Tibial artery (tissue), 4 donors: Measurements from ENCODE around the gene TRPM1.

ENCODE experiments used
- DNase-seq, 2 donors: peaks; one replicate each; pipeline ENCODE4 v3.0.0-alpha.2; 2019
- H3K27ac ChIP-seq, 2 donors: fragments of 200-600 bp; sonication (generic) in 1 of 2; 1 replicate in 1 of 2; 2 replicates in 1 of 2; pipeline ENCODE4 v1.5.1; 2018 to 2019; ENCODE audit warnings: mild to moderate bottlenecking in 1 of 2
- H3K27me3 ChIP-seq, 2 donors: fragments of 200-600 bp; sonication (generic) in 1 of 2; one replicate each; pipeline versions ENCODE4 v1.5.1 to v1.6.0; 2016 to 2019
- H3K36me3 ChIP-seq, 3 donors: fragments of 200-600 bp; sonication (generic) in 2 of 3; one replicate each; pipeline ENCODE4 v1.5.1; 2016 to 2019; ENCODE audit warnings: mild to moderate bottlenecking in 2 of 3
- H3K4me1 ChIP-seq, 4 donors: fragments of 200-600 bp; sonication (generic) in 2 of 4; 1 replicate in 3 of 4; 2 replicates in 1 of 4; pipeline ENCODE4 v1.5.1; 2016 to 2019
- H3K4me3 ChIP-seq, 2 donors: fragments of 200-600 bp; sonication (generic) in 1 of 2; 1 replicate in 1 of 2; 2 replicates in 1 of 2; pipeline ENCODE4 v1.5.1; 2018 to 2019; ENCODE audit warnings: mild to moderate bottlenecking in 2 of 2
- H3K9me3 ChIP-seq, 3 donors: fragments of 200-600 bp; sonication (generic) in 1 of 3; one replicate each; pipeline ENCODE4 v1.5.1; 2016 to 2019
- CTCF ChIP-seq, 2 experiments: fragments of 200-600 bp in 1 of 2; fragments of 450-650 bp in 1 of 2; IDR thresholded peaks; one replicate each; pipeline ENCODE4 v1.5.1; 2017 to 2019; ENCODE audit warnings: antibody characterized with exemption in 2 of 2, mild to moderate bottlenecking in 1 of 2, moderate library complexity in 1 of 2
- intact Hi-C: fragments of 100-400 bp; cut with DNase I; formaldehyde crosslinking; loops from one replicate; pipeline ENCODE4 v1.15.0; 2023; ENCODE audit warnings: low total_unique reads

TRPM1 gene

GRCh38 chr15:31102374-31103342, 1.1 kb upstream of the TRPM1 start:
- no peak for TF ChIP-seq CTCF (IDR thresholded peaks at IDR 0.05)
- Histone ChIP-seq H3K27me3 (peaks cover 0 to 12% of the 10 kb centered on the region in 2 donors), H3K9me3 (no peaks in the 10 kb centered on the region), H3K4me3 (no peak overlapping the region), H3K27ac (no peak overlapping the region), H3K36me3 (no peaks in the 10 kb centered on the region), H3K4me1 (no peaks in the 10 kb centered on the region)
- intact Hi-C loops = loop anchor here (5.0 kb wide), 1 partner anchor 45 kb away; no protein-coding TSS in a partner anchor
- DNase-seq = no peak

DNA sequence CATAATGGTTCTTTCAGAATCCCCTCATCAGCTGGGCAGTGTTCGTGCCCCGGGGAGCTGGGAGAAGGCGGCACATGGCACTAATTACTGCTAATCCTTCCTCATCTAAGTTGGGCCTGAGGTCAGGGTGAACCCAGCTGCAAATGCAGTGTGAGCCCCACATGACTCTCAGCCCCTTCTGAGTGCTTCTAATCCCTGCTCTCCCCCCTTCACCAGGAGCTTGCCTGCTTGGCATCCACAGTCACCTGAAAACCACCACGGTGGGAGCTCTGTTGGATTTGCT, 455 bp upstream of the TRPM1 start:
- DNase-seq = no peak
- no peak overlapping the region for H3K27ac ChIP-seq
- intact Hi-C loops = loop anchor here (5.0 kb wide), 1 partner anchor 45 kb away; no protein-coding TSS in a partner anchor
- no peak for TF ChIP-seq CTCF (IDR thresholded peaks at IDR 0.05)
- H3K9me3 ChIP-seq = no peaks in the 10 kb centered on the region
- no peaks in the 10 kb centered on the region for H3K4me1 ChIP-seq
- H3K27me3 ChIP-seq = peaks cover 0 to 12% of the 10 kb centered on the region in 2 donors
- no peak overlapping the region for H3K4me3 ChIP-seq
- H3K36me3 ChIP-seq = no peaks in the 10 kb centered on the region

- Histone ChIP-seq H3K27ac (no peak overlapping the region), H3K27me3 (peaks cover 0 to 12% of the 10 kb centered on the region in 2 donors), H3K4me1 (no peaks in the 10 kb centered on the region), H3K36me3 (no peaks in the 10 kb centered on the region), H3K9me3 (no peaks in the 10 kb centered on the region), H3K4me3 (no peak overlapping the region)
- DNase-seq = no peak
- intact Hi-C loops = loop anchor here (5.0 kb wide), 1 partner anchor 43 kb away; no protein-coding TSS in a partner anchor
- TF ChIP-seq CTCF (IDR thresholded peaks at IDR 0.05) = no peak
These were observed 787 bp downstream of the TRPM1 start for GRCh38 chr15:31100738-31101137.

DNA sequence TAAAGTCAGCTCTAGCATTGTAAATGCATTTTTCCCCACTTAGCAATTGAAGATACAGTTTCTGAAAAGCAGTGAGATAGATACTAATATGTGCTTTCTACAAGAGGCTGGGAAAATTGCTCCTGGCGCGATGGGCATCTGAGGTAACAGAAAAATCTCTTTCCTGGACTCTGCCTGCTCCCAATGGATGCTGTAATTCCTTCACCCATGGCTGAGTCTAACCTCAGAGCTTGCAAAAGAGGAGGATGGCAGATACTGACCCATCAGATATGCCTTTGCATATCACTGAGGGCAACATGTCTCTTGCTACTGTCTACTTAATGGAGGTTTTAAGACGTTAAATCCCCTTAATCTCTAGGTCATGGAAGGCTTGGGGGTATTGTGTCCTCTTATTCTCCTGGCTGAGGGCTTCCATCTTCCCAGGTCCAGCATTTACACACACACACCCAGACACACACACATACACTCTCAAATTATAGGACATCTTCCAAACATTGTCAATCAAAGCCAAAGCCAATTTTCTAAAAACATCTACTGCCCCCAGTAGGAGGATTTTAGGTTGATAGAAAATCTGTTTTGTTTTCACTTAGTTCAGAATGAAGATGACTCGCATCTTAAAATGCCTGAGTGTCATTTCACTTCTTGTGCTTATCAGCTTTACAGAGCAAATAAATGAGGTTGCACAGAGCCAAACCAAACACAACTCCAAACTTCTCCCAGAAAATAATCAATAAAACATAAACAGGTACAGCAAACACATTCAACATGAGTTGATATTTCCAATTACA, 2.4 kb downstream of the TRPM1 start:
- no peak for DNase-seq
- Histone ChIP-seq H3K4me1 (no peaks in the 10 kb centered on the region), H3K4me3 (no peak overlapping the region), H3K27ac (no peak overlapping the region), H3K9me3 (no peaks in the 10 kb centered on the region), H3K27me3 (peaks cover 0 to 12% of the 10 kb centered on the region in 2 donors), H3K36me3 (no peaks in the 10 kb centered on the region)
- no peak for TF ChIP-seq CTCF (IDR thresholded peaks at IDR 0.05)
- intact Hi-C loops = no loop called here

GRCh38 chr15:31098491-31098917, 3.0 kb downstream of the TRPM1 start:
- intact Hi-C loops = no loop called here
- Histone ChIP-seq H3K36me3 (no peaks in the 10 kb centered on the region), H3K27ac (no peak overlapping the region), H3K4me1 (no peaks in the 10 kb centered on the region), H3K4me3 (no peak overlapping the region), H3K27me3 (peaks cover 0 to 12% of the 10 kb centered on the region in 2 donors), H3K9me3 (no peaks in the 10 kb centered on the region)
- DNase-seq = no peak
- no peak for TF ChIP-seq CTCF (IDR thresholded peaks at IDR 0.05)
